GM18508 (cell line): ENCODE data around the gene ZNF280A.
"Not testable (repeated sequence)": the region's sequence is repeated elsewhere in the genome, so short reads cannot be mapped to it uniquely, and the experiment has no call there.

Source experiments
- ATAC-seq: cut with Tn5 transposase; IDR thresholded peaks from one replicate; pipeline ENCODE4 v1.9.1; 2021; ENCODE audit warnings: moderate number of reproducible peaks; ENCODE audit not compliant: insufficient read depth, unreplicated experiment

ZNF280A gene

GRCh38 chr22:22514431-22514830 is 5.6 kb downstream of the ZNF280A start:
- ATAC-seq, result not testable (repeated sequence)

DNA sequence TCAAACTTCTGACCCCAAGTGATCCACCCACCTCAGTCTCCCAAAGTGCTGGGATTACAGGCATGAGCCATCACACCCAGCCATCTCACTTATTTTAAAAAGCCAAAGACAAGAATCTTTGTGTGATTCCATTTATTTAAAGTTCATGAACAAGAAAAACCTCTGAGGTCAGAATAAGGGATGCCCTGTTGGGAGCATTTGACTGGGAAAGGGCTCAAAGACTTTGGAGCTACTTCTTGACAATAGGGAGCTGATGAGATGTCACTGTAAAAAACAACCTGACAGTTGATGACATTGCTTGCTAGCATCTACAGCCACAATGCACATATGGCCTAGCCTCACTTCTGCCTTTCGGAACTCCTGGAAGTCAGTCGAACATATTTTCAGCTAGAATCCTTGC is 6.5 kb downstream of the ZNF280A start:
- no peak for ATAC-seq

GRCh38 chr22:22512951-22513350 is 7.1 kb downstream of the ZNF280A start:
- ATAC-seq, result no peak

DNA sequence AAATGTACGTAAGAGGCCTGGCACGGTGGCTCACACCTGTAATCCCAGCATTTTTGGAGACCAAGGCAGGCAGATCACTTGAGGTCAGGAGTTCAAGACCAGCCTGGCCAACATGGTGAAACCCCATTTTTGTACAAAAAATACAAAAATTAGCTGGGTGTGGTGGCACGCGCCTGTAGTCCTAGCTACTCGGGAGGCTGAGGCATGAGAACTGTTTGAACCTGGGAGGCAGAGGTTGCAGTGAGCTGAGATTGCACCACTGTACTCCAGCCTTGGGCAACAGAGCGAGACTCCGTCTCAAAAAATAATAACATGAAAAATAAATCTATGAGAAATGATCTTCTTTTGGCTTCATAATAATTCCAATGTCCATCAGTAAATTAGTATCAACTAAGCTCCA is 9.2 kb downstream of the ZNF280A start:
- not testable (repeated sequence) for ATAC-seq

DNA sequence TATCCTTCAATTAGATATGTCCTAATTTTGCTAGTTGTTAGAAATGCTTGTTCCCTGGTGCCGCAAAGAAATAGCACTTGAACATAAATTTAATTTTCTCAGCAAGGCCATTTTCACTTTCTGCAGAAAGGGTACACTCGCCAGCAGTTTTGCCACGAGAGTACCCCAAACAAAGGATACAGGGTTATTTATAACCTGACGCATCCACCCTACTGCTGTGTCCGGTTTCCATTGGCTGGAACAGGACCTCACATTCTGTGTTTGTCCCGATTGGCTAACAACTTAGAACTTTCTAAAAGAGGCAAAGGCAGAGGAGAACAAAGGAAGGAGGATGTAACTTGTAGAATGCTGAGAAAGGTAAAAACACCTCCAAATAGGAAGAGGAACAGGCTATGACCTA is 10.2 kb downstream of the ZNF280A start:
- ATAC-seq, result not testable (repeated sequence)

- ATAC-seq, result no peak
Measured at GRCh38 chr22:22508274-22509176, 11.5 kb downstream of the ZNF280A start, which contains the start of gene ZNF280B. Gene ZNF280B (minus strand): TSS chr22:22508742. CDS start chr22:22489398, 19,344 bp downstream.

GRCh38 chr22:22507743-22508273 is 12.3 kb downstream of the ZNF280A start:
- ATAC-seq, result no peak

GRCh38 chr22:22506736-22507135 is 13.3 kb downstream of the ZNF280A start:
- ATAC-seq, result no peak

- no peak for ATAC-seq
Measured at GRCh38 chr22:22498267-22498666, 21.8 kb downstream of the ZNF280A start.

DNA sequence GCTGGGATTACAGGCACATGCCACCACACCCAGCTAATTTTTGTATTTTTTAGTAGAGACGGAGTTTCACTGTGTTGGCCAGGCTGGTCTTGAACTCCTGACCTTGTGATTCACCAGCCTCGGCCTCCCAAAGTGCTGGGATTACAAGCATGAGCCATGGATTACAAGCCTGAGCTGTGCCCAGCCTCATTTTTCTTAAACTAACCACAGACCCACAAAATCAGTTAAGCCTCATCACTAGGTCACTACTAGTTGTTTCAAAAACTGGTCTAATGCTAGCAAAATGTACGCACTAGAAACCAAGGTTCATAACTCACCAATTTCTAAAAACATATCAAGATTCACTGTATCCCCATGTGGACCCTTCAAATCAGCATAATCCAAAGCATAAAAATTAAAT is 28.5 kb downstream of the ZNF280A start:
- not testable (repeated sequence) for ATAC-seq

DNA sequence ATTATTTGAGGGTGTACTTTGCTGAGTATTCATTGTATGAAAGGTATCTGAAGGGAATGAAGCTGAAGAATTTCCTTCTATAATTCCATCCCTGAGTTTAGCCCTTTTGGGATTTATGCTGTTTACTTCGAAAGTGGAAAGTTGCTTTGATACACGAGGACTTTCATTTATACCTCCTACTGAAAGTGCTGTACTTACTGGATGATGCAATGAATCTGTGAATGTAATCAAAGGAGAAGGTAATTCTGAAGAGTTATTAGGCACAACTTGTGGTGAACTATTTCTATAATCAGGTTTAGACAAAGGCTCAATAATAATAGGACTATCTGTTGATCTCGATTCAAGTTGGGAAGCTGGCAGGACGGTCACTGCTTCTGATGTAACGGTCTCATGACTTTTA is 31.3 kb downstream of the ZNF280A start:
- ATAC-seq, result no peak

GRCh38 chr22:22487869-22488597 is 32.0 kb downstream of the ZNF280A start:
- ATAC-seq, result no peak

DNA sequence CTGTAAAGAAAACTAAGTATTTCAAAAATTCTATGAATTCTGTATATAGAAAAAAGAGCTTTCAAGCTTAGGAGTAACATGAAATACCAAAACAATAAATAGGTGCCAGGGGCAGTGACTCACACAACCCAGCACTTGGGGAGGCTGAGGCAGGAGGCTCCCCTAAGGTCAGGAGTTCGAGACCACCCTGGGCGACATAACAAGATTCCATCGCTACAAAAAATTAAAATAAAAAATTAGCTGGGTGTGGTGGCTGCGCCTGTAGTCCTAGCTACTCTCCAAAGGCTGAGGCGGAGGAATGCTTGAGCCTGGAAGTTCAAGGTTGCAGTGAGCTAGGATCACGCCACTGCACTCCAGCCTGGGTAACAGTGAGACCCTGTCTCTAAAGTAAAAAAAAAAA is 33.0 kb downstream of the ZNF280A start:
- ATAC-seq, result no peak

GRCh38 chr22:22486132-22486899 is 33.8 kb downstream of the ZNF280A start:
- ATAC-seq, result no peak

GRCh38 chr22:22485524-22485923 is 34.5 kb downstream of the ZNF280A start:
- no peak for ATAC-seq

GRCh38 chr22:22484023-22484422 is 36.0 kb downstream of the ZNF280A start:
- no peak for ATAC-seq

- no peak for ATAC-seq
Measured at GRCh38 chr22:22480940-22481339, 39.1 kb downstream of the ZNF280A start.

GRCh38 chr22:22479999-22480532 is 40.0 kb downstream of the ZNF280A start:
- ATAC-seq, result no peak

- ATAC-seq, result no peak
Measured at GRCh38 chr22:22479116-22479515, 41.0 kb downstream of the ZNF280A start.

GRCh38 chr22:22478470-22478869 is 41.6 kb downstream of the ZNF280A start:
- no peak for ATAC-seq
